ENCODE measurements around the gene CFAP410.

CFAP410 gene

GRCh38 chr21:44338971-44339910 lies at the start of gene CFAP410:
CFAP410 (minus strand) TSS chr21:44339390; CDS start chr21:44339194, 196 bp downstream.
- peak; percentile 58 for DNase-seq

- no peak for DNase-seq
Observed at GRCh38 chr21:44384968-44385367, 45.8 kb upstream of the CFAP410 start.

GRCh38 chr21:44383216-44383615 lies 44.0 kb upstream of the CFAP410 start:
- DNase-seq, result no peak

- no peak for DNase-seq
Observed at GRCh38 chr21:44382536-44382935, 43.3 kb upstream of the CFAP410 start.

- DNase-seq, result no peak
Observed at GRCh38 chr21:44381874-44382273, 42.7 kb upstream of the CFAP410 start.

- DNase-seq, result no peak
Observed at GRCh38 chr21:44380876-44381275, 41.7 kb upstream of the CFAP410 start.

GRCh38 chr21:44379991-44380865 lies 41.0 kb upstream of the CFAP410 start:
- DNase-seq, result no peak

- no peak for DNase-seq
Observed at GRCh38 chr21:44379515-44379848, 40.3 kb upstream of the CFAP410 start.

- DNase-seq, result no peak
Observed at GRCh38 chr21:44378646-44379514, 39.7 kb upstream of the CFAP410 start.

GRCh38 chr21:44377922-44378645 lies 38.9 kb upstream of the CFAP410 start:
- no peak for DNase-seq

GRCh38 chr21:44377201-44377921 lies 38.2 kb upstream of the CFAP410 start:
- DNase-seq, result no peak

- DNase-seq, result no peak
Observed at GRCh38 chr21:44376606-44377005, 37.4 kb upstream of the CFAP410 start.

- DNase-seq, result no peak
Observed at GRCh38 chr21:44375761-44376241, 36.6 kb upstream of the CFAP410 start.

- DNase-seq, result no peak
Observed at GRCh38 chr21:44375281-44375651, 36.1 kb upstream of the CFAP410 start.

- DNase-seq, result no peak
Observed at GRCh38 chr21:44374601-44375280, 35.6 kb upstream of the CFAP410 start.

- DNase-seq, result no peak
Observed at GRCh38 chr21:44372616-44373015, 33.4 kb upstream of the CFAP410 start.

- no peak for DNase-seq
Observed at GRCh38 chr21:44371596-44371995, 32.4 kb upstream of the CFAP410 start.

- no peak for DNase-seq
Observed at GRCh38 chr21:44370786-44371410, 31.7 kb upstream of the CFAP410 start.

GRCh38 chr21:44370027-44370735 lies 31.0 kb upstream of the CFAP410 start:
- no peak for DNase-seq
